GM10248 (cell line): ENCODE measurements around the gene CRYZ.
A peak's percentile ranks its signal among the peaks of the same experiment; 100 is the strongest.

Source experiments
- CTCF ChIA-PET: fragments of 300-600 bp; sonication (Branson Sonifier 250); formaldehyde crosslinking; extraction: SDS; loops from one replicate; lab custom pipeline; 2021; ENCODE audit warnings: antibody characterized with exemption; lab: Yijun Ruan, JAX
- POLR2A ChIA-PET: fragments of 350-650 bp; sonication (Branson Sonifier 250); formaldehyde crosslinking; extraction: SDS; loops from one replicate; lab custom pipeline; 2020; ENCODE audit warnings: antibody characterized with exemption; lab: Yijun Ruan, JAX
- DNase-seq: peaks from one replicate; pipeline ENCODE4 v3.0.0; 2012; ENCODE audit errors: extremely low spot score
- TF ChIP-seq, protein P1 (sequence below): IDR thresholded peaks from 2 replicates; pipeline ENCODE4 v1.5.1; 2012; ENCODE audit warnings: mild to moderate bottlenecking, low read depth; ENCODE audit errors: extremely low read depth, missing control alignments, control extremely low read depth

Gene CRYZ

GRCh38 chr1:74732960-74733603, at the start of gene CRYZ, which contains the start of gene TYW3:
TSS of gene CRYZ (minus strand) at chr1:74733050. CDS start at chr1:74724821, 8,229 bp downstream.
TSS of gene TYW3 (plus strand) at chr1:74733152. CDS start at chr1:74733245, 93 bp downstream.
- TF ChIP-seq, protein P1, sequence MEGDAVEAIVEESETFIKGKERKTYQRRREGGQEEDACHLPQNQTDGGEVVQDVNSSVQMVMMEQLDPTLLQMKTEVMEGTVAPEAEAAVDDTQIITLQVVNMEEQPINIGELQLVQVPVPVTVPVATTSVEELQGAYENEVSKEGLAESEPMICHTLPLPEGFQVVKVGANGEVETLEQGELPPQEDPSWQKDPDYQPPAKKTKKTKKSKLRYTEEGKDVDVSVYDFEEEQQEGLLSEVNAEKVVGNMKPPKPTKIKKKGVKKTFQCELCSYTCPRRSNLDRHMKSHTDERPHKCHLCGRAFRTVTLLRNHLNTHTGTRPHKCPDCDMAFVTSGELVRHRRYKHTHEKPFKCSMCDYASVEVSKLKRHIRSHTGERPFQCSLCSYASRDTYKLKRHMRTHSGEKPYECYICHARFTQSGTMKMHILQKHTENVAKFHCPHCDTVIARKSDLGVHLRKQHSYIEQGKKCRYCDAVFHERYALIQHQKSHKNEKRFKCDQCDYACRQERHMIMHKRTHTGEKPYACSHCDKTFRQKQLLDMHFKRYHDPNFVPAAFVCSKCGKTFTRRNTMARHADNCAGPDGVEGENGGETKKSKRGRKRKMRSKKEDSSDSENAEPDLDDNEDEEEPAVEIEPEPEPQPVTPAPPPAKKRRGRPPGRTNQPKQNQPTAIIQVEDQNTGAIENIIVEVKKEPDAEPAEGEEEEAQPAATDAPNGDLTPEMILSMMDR = no peak
- ChIA-PET POLR2A (no interaction called here), CTCF (interaction anchor here (0.8 to 5.0 kb wide), 24 partner anchors 8 to 893 kb away, joined by 3 to 33 read pairs (median 5); no protein-coding TSS in a partner anchor)
- peak; percentile 70 for DNase-seq

GRCh38 chr1:74780594-74780993, 47.7 kb upstream of the CRYZ start:
- DNase-seq = no peak
- TF ChIP-seq, protein P1 = no peak
- POLR2A ChIA-PET = no interaction called here
- CTCF ChIA-PET = interaction anchor here (1.2 to 1.6 kb wide), 2 partner anchors 9 to 11 kb away, joined by 4 to 6 read pairs; no protein-coding TSS in a partner anchor

- DNase-seq = no peak
- ChIA-PET CTCF (no interaction called here), POLR2A (no interaction called here)
- TF ChIP-seq, protein P1 = no peak
Observed at GRCh38 chr1:74779750-74780149, 46.9 kb upstream of the CRYZ start.

GRCh38 chr1:74777525-74777924, 44.7 kb upstream of the CRYZ start:
- TF ChIP-seq, protein P1 = no peak
- ChIA-PET POLR2A (no interaction called here), CTCF (interaction anchor here (0.7 to 7.0 kb wide), 3 partner anchors 9 to 424 kb away, joined by 3 to 104 read pairs (median 3); no protein-coding TSS in a partner anchor)
- DNase-seq = no peak

- DNase-seq = no peak
- CTCF ChIA-PET = interaction anchor here (0.9 to 7.0 kb wide), 5 partner anchors 8 to 426 kb away, joined by 3 to 104 read pairs (median 5); no protein-coding TSS in a partner anchor
- POLR2A ChIA-PET = no interaction called here
- TF ChIP-seq, protein P1 = no peak
Observed at GRCh38 chr1:74775735-74776134, 42.9 kb upstream of the CRYZ start.

GRCh38 chr1:74773582-74773981, 40.7 kb upstream of the CRYZ start:
- no peak for DNase-seq
- TF ChIP-seq, protein P1 = no peak
- CTCF ChIA-PET = interaction anchor here (2.0 to 7.0 kb wide), 4 partner anchors 10 to 434 kb away, joined by 5 to 104 read pairs (median 17); no protein-coding TSS in a partner anchor
- POLR2A ChIA-PET = no interaction called here
